GM18499 (cell line): ENCODE measurements around the gene REPIN1.

Experiments used
- ATAC-seq: cut with Tn5 transposase; IDR thresholded peaks from one replicate; pipeline ENCODE4 v1.9.1; 2021; ENCODE audit warnings: moderate number of reproducible peaks; ENCODE audit not compliant: insufficient read depth, unreplicated experiment

The REPIN1 gene

GRCh38 chr7:150358988-150359621 lies 9.5 kb upstream of the REPIN1 start:
- no peak for ATAC-seq

GRCh38 chr7:150359622-150360362 lies 8.8 kb upstream of the REPIN1 start:
- no peak for ATAC-seq

- no peak for ATAC-seq
These were observed 8.1 kb upstream of the REPIN1 start for GRCh38 chr7:150360363-150361058.

- ATAC-seq, result no peak
These were observed 7.2 kb upstream of the REPIN1 start for GRCh38 chr7:150361402-150361801.

GRCh38 chr7:150361807-150362621 lies 6.6 kb upstream of the REPIN1 start:
- ATAC-seq, result no peak

GRCh38 chr7:150363370-150363769 lies 5.3 kb upstream of the REPIN1 start:
- ATAC-seq, result no peak

GRCh38 chr7:150363872-150364271 lies 4.8 kb upstream of the REPIN1 start:
- no peak for ATAC-seq

GRCh38 chr7:150365194-150365593 lies 3.4 kb upstream of the REPIN1 start:
- ATAC-seq, result no peak

- ATAC-seq, result no peak
These were observed 2.8 kb upstream of the REPIN1 start for GRCh38 chr7:150365673-150366398.

- no peak for ATAC-seq
These were observed 936 bp upstream of the REPIN1 start for GRCh38 chr7:150367677-150368095.

GRCh38 chr7:150368884-150369747 lies 494 bp downstream of the REPIN1 start:
- no peak for ATAC-seq

- ATAC-seq, result no peak
These were observed 1.3 kb downstream of the REPIN1 start for GRCh38 chr7:150369748-150370501.

- no peak for ATAC-seq
These were observed 2.0 kb downstream of the REPIN1 start for GRCh38 chr7:150370612-150371071.

- ATAC-seq, result no peak
These were observed 2.7 kb downstream of the REPIN1 start for GRCh38 chr7:150371131-150371995.

- no peak for ATAC-seq
These were observed 3.3 kb downstream of the REPIN1 start for GRCh38 chr7:150371996-150372270.

GRCh38 chr7:150372271-150373048 lies 3.8 kb downstream of the REPIN1 start:
- no peak for ATAC-seq
